Measurements from ENCODE around the gene NOD2.

Gene NOD2

GRCh38 chr16:50671644-50672260 lies 21.7 kb upstream of the NOD2 start:
- peak; percentile 36 for DNase-seq

GRCh38 chr16:50673496-50674275 lies 19.7 kb upstream of the NOD2 start:
- no peak for DNase-seq

- no peak for DNase-seq
Measured at GRCh38 chr16:50674831-50675230, 18.6 kb upstream of the NOD2 start.

- DNase-seq, result no peak
Measured at GRCh38 chr16:50675686-50676610, 17.5 kb upstream of the NOD2 start.

- no peak for DNase-seq
Measured at GRCh38 chr16:50676684-50677225, 16.7 kb upstream of the NOD2 start.

GRCh38 chr16:50677351-50677750 lies 16.1 kb upstream of the NOD2 start:
- DNase-seq, result no peak

GRCh38 chr16:50678531-50678930 lies 14.9 kb upstream of the NOD2 start:
- no peak for DNase-seq

GRCh38 chr16:50679266-50679665 lies 14.1 kb upstream of the NOD2 start:
- no peak for DNase-seq

GRCh38 chr16:50679676-50680555 lies 13.5 kb upstream of the NOD2 start:
- no peak for DNase-seq

GRCh38 chr16:50680556-50680893 lies 12.9 kb upstream of the NOD2 start:
- DNase-seq, result no peak

GRCh38 chr16:50681021-50681885 lies 12.2 kb upstream of the NOD2 start, which contains the start of gene SNX20:
Gene SNX20 (minus strand): TSS chr16:50681312. CDS start chr16:50677526, 3,786 bp downstream.
- peak; percentile 90 for DNase-seq

GRCh38 chr16:50683689-50684374 lies 9.6 kb upstream of the NOD2 start:
- DNase-seq, result no peak

- DNase-seq, result no peak
Measured at GRCh38 chr16:50684823-50685461, 8.5 kb upstream of the NOD2 start.

- DNase-seq, result no peak
Measured at GRCh38 chr16:50685462-50686063, 7.8 kb upstream of the NOD2 start.

GRCh38 chr16:50688083-50688482 lies 5.3 kb upstream of the NOD2 start:
- DNase-seq, result no peak

- no peak for DNase-seq
Measured at GRCh38 chr16:50688867-50689266, 4.5 kb upstream of the NOD2 start.

GRCh38 chr16:50690177-50690576 lies 3.2 kb upstream of the NOD2 start:
- DNase-seq, result no peak

GRCh38 chr16:50692644-50692998 lies 785 bp upstream of the NOD2 start:
- DNase-seq, result no peak

- no peak for DNase-seq
Measured at GRCh38 chr16:50694206-50694605, 800 bp downstream of the NOD2 start.
